CD4-positive, alpha-beta T cell (primary cell): ENCODE data around the gene SPTBN1. TPM values are rescaled to one million over a fixed set of nuclear protein-coding genes. Genes with fewer than 3 reads are reported as not detected.
A peak's percentile ranks its signal among the peaks of the same experiment; 100 is the strongest.

ENCODE experiments used
- ATAC-seq: fragments of 200-7000 bp; cut with Tn5 transposase; one replicate; pipeline ENCODE4 v1.10.0; 2022; ENCODE audit warnings: mild to moderate bottlenecking; ENCODE audit not compliant: poor library complexity
- CTCF ChIA-PET: fragments of 350-600 bp; sonication (Branson Sonifier 250); formaldehyde crosslinking; loops from one replicate; lab custom pipeline; 2021; ENCODE audit warnings: antibody characterized with exemption, inconsistent platforms; lab: Charles Lee
- POLR2A ChIA-PET: fragments of 350-600 bp; sonication (Branson Sonifier 250); formaldehyde crosslinking; loops from one replicate; lab custom pipeline; 2021; ENCODE audit warnings: antibody characterized with exemption, inconsistent platforms; lab: Charles Lee
- DNase-seq, 14 experiments: peaks; one replicate each; pipeline ENCODE4 v3.0.0-alpha.2; 2013 to 2020; ENCODE audit warnings: mixed read lengths in 2 of 14
- H3K27ac ChIP-seq, 2 donors: one replicate each; pipeline versions ENCODE4 v1.5.1 to v1.7.0; 2013; ENCODE audit warnings: low read length in 2 of 2, low read depth in 1 of 2, mild to moderate bottlenecking in 1 of 2
- H3K27me3 ChIP-seq, 2 experiments: 1 replicate in 1 of 2; 2 replicates in 1 of 2; pipeline versions ENCODE4 v1.6.1 to v1.7.0; 2013; ENCODE audit warnings: low read length in 2 of 2, control low read depth in 1 of 2, mild to moderate bottlenecking in 1 of 2, moderate library complexity in 1 of 2; ENCODE audit not compliant: insufficient read depth in 2 of 2, control insufficient read depth in 1 of 2
- H3K36me3 ChIP-seq: one replicate; pipeline ENCODE4 v1.6.1; 2013; ENCODE audit warnings: low read length, control low read depth; ENCODE audit not compliant: insufficient read depth
- H3K4me1 ChIP-seq: one replicate; pipeline ENCODE4 v1.6.1; 2013; ENCODE audit warnings: low read length, control low read depth; ENCODE audit not compliant: insufficient read depth
- H3K4me3 ChIP-seq: one replicate; pipeline ENCODE4 v1.5.1; 2013; ENCODE audit warnings: mild to moderate bottlenecking, low read length, moderate library complexity
- H3K9me3 ChIP-seq, 2 experiments: 1 replicate in 1 of 2; 2 replicates in 1 of 2; pipeline versions ENCODE4 v1.6.1 to v1.7.0; 2013; ENCODE audit warnings: low read length in 2 of 2, mild to moderate bottlenecking in 2 of 2, control low read depth in 1 of 2, moderate library complexity in 1 of 2; ENCODE audit not compliant: control insufficient read depth in 1 of 2, insufficient read depth in 1 of 2
- H3K27ac Mint-ChIP-seq: one replicate; pipeline ENCODE4 v1.8.0; 2020; ENCODE audit warnings: mixed read lengths
- H3K27me3 Mint-ChIP-seq: one replicate; pipeline ENCODE4 v1.8.0; 2021; ENCODE audit warnings: mixed read lengths
- H3K36me3 Mint-ChIP-seq: one replicate; pipeline ENCODE4 v1.8.0; 2021; ENCODE audit warnings: low read depth, mixed read lengths
- H3K4me1 Mint-ChIP-seq: one replicate; pipeline ENCODE4 v1.8.0; 2021; ENCODE audit warnings: low read depth, mixed read lengths
- H3K4me3 Mint-ChIP-seq: one replicate; pipeline ENCODE4 v1.8.0; 2020; ENCODE audit warnings: mild to moderate bottlenecking, mixed read lengths
- H3K9me3 Mint-ChIP-seq: one replicate; pipeline ENCODE4 v1.8.0; 2020; ENCODE audit warnings: mixed read lengths
- CTCF ChIP-seq: fragments of 200-600 bp; IDR thresholded peaks from one replicate; pipeline ENCODE4 v1.8.0; 2022; ENCODE audit warnings: antibody characterized with exemption, mild to moderate bottlenecking
- intact Hi-C, 2 experiments: fragments of 100-400 bp; cut with DNase I in 1 of 2; cut with micrococcal nuclease in 1 of 2; formaldehyde crosslinking; loops; one replicate each; pipeline versions ENCODE4 v1.15.1 to v1.9.0; 2023 to 2025; cut with DNase I, micrococcal nuclease
- total RNA-seq, 174 experiments: library from RNA in 2 of 174; stranded (reverse) in 2 of 174; gene quantifications; one replicate each; pipeline ENCODE4 v1.2.3 and lab custom pipeline; 2021 to 2026

SPTBN1 gene
- total RNA-seq, 2 experiments from 2014 or later, result 156 to 166 TPM

- Histone ChIP-seq H3K4me1 (peaks cover 82% of the 10 kb centered on the region), H3K9me3 (no peaks in the 10 kb centered on the region), H3K4me3 (no peak overlapping the region), H3K36me3 (peaks cover 19% of the 10 kb centered on the region), H3K27ac (no peak overlapping the region), H3K27me3 (no peaks in the 10 kb centered on the region)
- ATAC-seq (no peak), DNase-seq (no peak)
- Mint-ChIP-seq H3K27ac (peak overlapping the region; percentile 96), H3K27me3 (no peaks in the 10 kb centered on the region), H3K36me3 (peaks cover 75% of the 10 kb centered on the region), H3K9me3 (no peaks in the 10 kb centered on the region), H3K4me3 (peak overlapping the region; percentile 34), H3K4me1 (peaks cover 98% of the 10 kb centered on the region)
- ChIA-PET CTCF (interaction anchor here (1.0 to 1.7 kb wide), 7 partner anchors 8 to 75 kb away, joined by 3 to 8 read pairs (median 3); no protein-coding TSS in a partner anchor), POLR2A (interaction anchor here (0.7 to 4.9 kb wide), 6 partner anchors 8 to 40 kb away, joined by 3 to 39 read pairs (median 6); no protein-coding TSS in a partner anchor)
- intact Hi-C loops, result loop anchor here in 1 of 2 experiments (2.0 to 10.0 kb wide), 3 partner anchors 16 to 604 kb away; no protein-coding TSS in a partner anchor
- no peak for TF ChIP-seq CTCF
Measured at GRCh38 chr2:54598347-54599325, 142.5 kb downstream of the SPTBN1 start.

- peak overlapping the region; percentile 59 for H3K4me3 Mint-ChIP-seq
Measured at GRCh38 chr2:54599326-54599710, 143.2 kb downstream of the SPTBN1 start.

More at GRCh38 chr2:54599326-54599710, 143.2 kb downstream of the SPTBN1 start:
- H3K27me3 Mint-ChIP-seq, result no peaks in the 10 kb centered on the region
- ChIA-PET POLR2A (interaction anchor here (0.6 to 1.9 kb wide), 6 partner anchors 8 to 41 kb away, joined by 3 to 6 read pairs (median 4); no protein-coding TSS in a partner anchor), CTCF (interaction anchor here (1.0 to 1.1 kb wide), 2 partner anchors 23 to 26 kb away, joined by 3 read pairs; no protein-coding TSS in a partner anchor)
- TF ChIP-seq CTCF, result no peak
- no peaks in the 10 kb centered on the region for H3K27me3 ChIP-seq
- H3K9me3 Mint-ChIP-seq, result no peaks in the 10 kb centered on the region
- peaks cover 100% of the 10 kb centered on the region for H3K4me1 Mint-ChIP-seq
- H3K36me3 ChIP-seq, result peaks cover 19% of the 10 kb centered on the region
- H3K4me3 ChIP-seq, result no peak overlapping the region
- H3K27ac ChIP-seq, result no peak overlapping the region
- intact Hi-C loops, result loop anchor here in 1 of 2 experiments (2.0 to 10.0 kb wide), 3 partner anchors 17 to 605 kb away; no protein-coding TSS in a partner anchor
- no peak for ATAC-seq
- no peak for DNase-seq
- peak overlapping the region; percentile 96 for H3K27ac Mint-ChIP-seq
- H3K36me3 Mint-ChIP-seq, result peaks cover 71% of the 10 kb centered on the region
- H3K9me3 ChIP-seq, result no peaks in the 10 kb centered on the region
- peaks cover 85% of the 10 kb centered on the region for H3K4me1 ChIP-seq
